ENCODE measurements around the gene TARS2. TPM values are rescaled to one million over a fixed set of nuclear protein-coding genes. Genes with fewer than 3 reads are reported as not detected.

Gene TARS2
- total RNA-seq, 1 experiment from 2014 or later: 44.8 TPM

- intact Hi-C loops (cut with micrococcal nuclease; ENCODE audit: unreplicated experiment): no loop called here
- Histone ChIP-seq H3K9me2 (ENCODE audit: insufficient read depth) (no peaks in the 10 kb centered on the region), H2AFZ (no peak overlapping the region), H3K36me3 (ENCODE audit: low read depth) (no peaks in the 10 kb centered on the region), H3K4me3 (no peak overlapping the region), H3K4me2 (no peak overlapping the region), H3F3A (ENCODE audit: insufficient read depth, low read depth) (peaks cover 43% of the 10 kb centered on the region), H3K27me3 (ENCODE audit: insufficient read depth, low read depth) (no peaks in the 10 kb centered on the region), H3K9me3 (ENCODE audit: insufficient read depth, low read depth) (no peaks in the 10 kb centered on the region), H4K20me1 (ENCODE audit: insufficient read depth) (no peaks in the 10 kb centered on the region), H3K27ac (no peak overlapping the region), H3K79me2 (ENCODE audit: low read depth) (peaks cover 21% of the 10 kb centered on the region), H3K4me1 (replicated peaks; ENCODE audit: insufficient read depth) (peaks cover 27% of the 10 kb centered on the region)
- POLR2A ChIA-PET (ENCODE audit: unreplicated experiment): no interaction called here
- BruUV-seq (replicated peaks): no TSS peak
- DNase-seq: no peak
- TF ChIP-seq CTCF (conservative IDR thresholded peaks at IDR 0.05) (no peak), EZH2 (IDR thresholded peaks at IDR 0.05; ENCODE audit: low read depth) (no peak)
- CTCF ChIA-PET: no interaction called here
Observed at GRCh38 chr1:150557065-150557600, 69.9 kb downstream of the TARS2 start.

Small RNA genes lying within 50 kb of the gene (microRNA-seq; reads per million reads assigned to microRNA genes)
- not detected for gene MIR4257 (ENCODE audit: borderline number of aligned reads, borderline replicate concordance)
- gene MIR6878 (ENCODE audit: borderline number of aligned reads, borderline replicate concordance): not detected

Other genes starting within 250 kb of the TARS2 start
- gene CA14, start 229.6 kb upstream of the TARS2 start, total RNA-seq (2021): 0.95 and 1.7 TPM in 2 replicates
- gene APH1A, start 218.4 kb upstream of the TARS2 start, total RNA-seq (2021): 152 and 173 TPM in 2 replicates
- gene C1orf54, start 214.6 kb upstream of the TARS2 start, total RNA-seq (2021): 1.4 and 1.8 TPM in 2 replicates
- gene CIART, start 204.9 kb upstream of the TARS2 start, total RNA-seq (2021): 11.0 and 16.6 TPM in 2 replicates
- gene MRPS21, start 193.6 kb upstream of the TARS2 start, total RNA-seq (2021): 56.2 and 62.6 TPM in 2 replicates
- gene PRPF3, start 165.9 kb upstream of the TARS2 start, total RNA-seq (2021): 75.7 and 77.1 TPM in 2 replicates
- 24.3 and 36.2 TPM in 2 replicates for gene RPRD2, start 123.3 kb upstream of the TARS2 start, total RNA-seq (2021)
- 6.3 and 10.3 TPM in 2 replicates for gene ECM1, start 20.7 kb downstream of the TARS2 start, total RNA-seq (2021)
- 0.94 and 2.1 TPM in 2 replicates for gene FALEC, start 28.3 kb downstream of the TARS2 start, total RNA-seq (2021)
- gene ADAMTSL4, start 62.0 kb downstream of the TARS2 start, total RNA-seq (2021): 67.9 and 76.7 TPM in 2 replicates
- 145 and 178 TPM in 2 replicates for gene MCL1, start 92.2 kb downstream of the TARS2 start, total RNA-seq (2021)
- gene ENSA, start 142.2 kb downstream of the TARS2 start, total RNA-seq (2021): 229 and 263 TPM in 2 replicates
- gene GOLPH3L, start 209.7 kb downstream of the TARS2 start, total RNA-seq (2021): 36.5 and 52.7 TPM in 2 replicates
- gene HORMAD1, start 233.5 kb downstream of the TARS2 start, total RNA-seq (2021): not detected in 2 replicates